ENCODE data around the gene IKBKG.
A peak's percentile ranks its signal among the peaks of the same experiment; 100 is the strongest.
"Not testable (repeated sequence)": the region's sequence is repeated elsewhere in the genome, so short reads cannot be mapped to it uniquely, and the experiment has no call there.

IKBKG gene

DNA sequence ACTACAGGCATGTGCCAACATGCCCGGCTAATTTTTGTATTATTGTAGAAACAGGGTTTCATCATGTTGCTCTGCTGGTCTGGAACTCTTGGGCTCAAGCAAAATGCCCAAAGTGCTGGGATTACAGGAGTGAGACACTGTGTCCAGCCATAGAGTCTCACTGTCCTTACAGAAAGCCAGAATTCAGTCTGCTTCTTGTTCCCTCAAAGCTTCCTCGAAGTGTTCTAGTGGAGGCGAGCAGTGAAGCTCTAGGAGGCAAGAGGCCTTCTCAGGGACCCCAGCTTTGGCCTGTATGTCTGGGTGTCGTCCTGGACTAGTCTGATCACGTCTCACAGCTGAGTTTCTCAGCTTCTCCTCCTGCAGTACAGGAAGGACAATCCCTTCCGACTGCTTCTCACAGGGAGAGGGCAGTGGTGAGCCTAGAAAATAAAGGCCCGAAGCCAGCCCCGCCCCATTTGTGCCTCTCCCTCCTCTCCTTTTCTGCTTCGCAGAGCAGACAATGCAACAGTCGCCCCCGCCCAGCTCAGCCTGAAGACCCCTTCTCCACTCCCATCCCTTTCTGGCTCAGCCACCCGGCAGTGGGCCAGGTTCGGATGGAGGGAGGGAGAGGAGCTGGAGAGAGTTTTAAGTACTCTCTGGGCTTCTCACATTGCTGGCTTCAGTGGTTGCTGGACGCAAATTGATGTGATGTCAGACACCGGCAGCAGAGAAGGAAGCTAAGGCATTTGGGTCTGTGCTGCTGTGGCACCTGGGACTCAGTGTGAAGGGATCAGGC, 20.3 kb upstream of the IKBKG start:
- DNase-seq: peak; percentile 57

DNA sequence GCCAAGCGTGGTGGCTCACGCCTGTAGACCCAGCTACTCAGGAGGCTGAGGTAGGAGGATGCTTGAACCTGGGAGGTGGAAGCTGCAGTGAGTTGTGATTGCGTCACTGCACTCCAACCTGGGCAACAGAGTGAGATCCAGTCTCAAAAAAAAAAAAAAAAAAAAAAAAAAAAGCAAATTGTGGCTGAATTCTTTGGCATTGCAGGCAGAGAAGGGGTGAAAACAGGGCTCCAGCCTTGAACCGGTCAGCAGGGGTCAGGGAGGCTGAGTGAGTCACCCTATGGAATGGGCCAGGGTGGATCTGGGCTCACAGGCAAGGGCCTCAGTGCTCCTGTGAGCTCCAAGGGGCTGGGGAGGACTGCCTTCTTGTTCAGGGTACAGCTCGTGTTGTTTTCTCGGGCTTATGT, 18.2 kb upstream of the IKBKG start:
- DNase-seq: peak; percentile 46

DNA sequence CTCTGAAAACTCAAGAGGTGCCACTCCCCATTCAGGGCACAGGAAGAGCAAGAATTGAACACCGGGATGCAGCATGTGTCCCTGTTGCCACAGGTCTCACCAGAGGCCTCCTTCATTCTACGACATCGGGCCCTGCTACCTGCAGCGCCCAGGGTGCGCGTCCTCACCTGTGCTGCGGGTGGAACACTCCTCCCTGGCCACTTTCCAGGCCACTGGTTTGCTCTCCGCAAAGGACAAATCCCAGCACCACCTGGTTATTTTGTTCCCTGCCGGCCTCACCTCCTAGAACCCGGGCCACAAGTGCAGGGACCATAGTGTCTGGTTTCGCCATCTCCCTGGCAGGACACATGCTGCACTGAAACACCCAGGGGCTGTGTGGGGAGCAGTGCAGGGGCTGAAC, 17.1 kb upstream of the IKBKG start:
- no peak for DNase-seq

DNA sequence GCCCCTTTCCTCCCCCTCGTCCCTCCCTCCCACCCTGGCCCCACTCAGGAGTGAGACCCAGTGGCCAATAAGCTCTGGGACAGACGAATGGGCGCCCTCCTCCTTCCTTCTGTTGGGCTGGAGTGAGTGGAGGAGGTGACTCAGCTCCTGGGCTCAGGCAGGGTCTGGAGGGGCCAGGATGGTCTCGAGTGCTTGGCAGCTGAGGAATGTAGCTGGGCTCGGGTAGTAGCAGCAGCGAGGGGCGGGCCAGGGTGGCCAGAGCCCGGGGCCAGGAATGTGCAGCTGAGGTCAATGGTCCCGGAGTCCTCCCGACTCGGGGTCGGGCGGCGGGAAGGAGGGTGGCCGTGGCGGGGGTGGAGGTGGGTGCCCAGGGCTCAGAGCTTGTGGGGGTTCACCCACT, 15.8 kb upstream of the IKBKG start:
- peak; percentile 71 for DNase-seq

DNA sequence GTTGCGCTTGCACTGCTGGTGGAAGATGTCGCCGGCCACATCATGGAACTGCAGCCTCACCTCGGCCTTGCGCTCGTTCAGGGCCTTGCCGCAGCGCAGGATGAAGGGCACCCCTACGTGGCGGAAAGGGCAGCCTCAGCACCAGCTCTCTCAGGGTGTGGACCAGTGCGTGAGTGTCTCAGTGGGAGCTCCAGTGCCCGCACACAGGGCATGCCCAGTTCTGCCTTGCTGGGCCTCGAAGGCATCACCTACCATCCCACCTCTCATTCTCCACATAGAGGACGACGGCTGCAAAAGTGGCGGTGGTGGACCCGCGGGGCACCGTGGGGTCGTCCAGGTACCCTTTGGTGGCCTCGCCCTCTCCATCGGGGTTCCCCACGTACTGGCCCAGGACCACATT, 14.7 kb upstream of the IKBKG start:
- DNase-seq: no peak

DNA sequence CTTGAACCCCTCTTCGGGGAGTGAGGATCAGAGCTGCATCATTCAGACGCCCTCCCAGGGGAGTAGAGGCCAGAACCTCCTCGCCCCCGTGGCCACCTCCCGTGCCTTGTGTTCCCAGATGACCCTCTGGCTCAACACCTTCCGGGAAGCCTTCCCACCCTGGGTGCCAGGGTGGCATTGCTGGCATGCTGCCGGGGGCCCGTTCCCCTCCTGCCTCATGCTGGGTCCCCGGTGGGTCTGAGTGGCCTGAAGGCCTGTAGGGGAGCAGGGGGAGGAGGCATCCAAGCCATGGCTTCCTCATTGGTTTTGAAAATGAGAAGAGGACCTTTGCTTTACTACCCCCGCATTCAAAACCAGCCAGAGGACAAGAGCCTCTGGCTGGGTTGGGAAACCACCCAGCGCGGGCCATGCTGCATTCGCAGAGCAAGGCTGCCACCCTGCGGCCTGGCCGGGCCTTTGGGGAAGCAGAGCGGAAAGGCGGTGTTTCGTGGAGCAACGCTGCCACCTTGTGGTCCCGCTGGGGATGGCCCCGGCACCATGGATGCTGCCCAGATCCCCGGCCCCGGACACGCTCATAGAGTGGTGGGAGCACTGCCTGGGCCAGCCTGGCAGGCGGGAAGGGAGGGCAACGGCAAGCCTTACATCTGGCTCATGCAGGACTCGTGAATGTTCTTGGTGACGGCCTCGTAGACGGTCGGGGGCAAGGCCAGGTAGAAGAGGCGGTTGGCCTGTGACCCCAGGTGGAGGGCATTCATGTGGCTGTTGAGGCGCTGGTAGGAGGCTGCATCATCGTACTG, 12.7 kb upstream of the IKBKG start:
- peak; percentile 68 for DNase-seq

DNA sequence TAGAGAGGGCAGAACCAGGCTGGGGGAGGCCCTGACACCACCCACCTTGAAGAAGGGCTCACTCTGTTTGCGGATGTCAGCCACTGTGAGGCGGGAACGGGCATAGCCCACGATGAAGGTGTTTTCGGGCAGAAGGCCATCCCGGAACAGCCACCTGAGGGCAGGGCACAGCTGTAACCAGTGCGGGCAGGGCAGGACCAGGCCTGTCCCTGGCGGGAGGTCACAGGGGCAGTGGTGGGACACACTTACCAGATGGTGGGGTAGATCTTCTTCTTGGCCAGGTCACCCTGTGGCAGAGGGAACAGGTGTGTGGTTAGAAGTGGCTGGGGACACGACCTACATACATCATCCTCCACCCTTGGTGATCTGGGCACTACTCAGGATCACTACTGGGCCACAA, 11.5 kb upstream of the IKBKG start:
- DNase-seq: no peak

DNA sequence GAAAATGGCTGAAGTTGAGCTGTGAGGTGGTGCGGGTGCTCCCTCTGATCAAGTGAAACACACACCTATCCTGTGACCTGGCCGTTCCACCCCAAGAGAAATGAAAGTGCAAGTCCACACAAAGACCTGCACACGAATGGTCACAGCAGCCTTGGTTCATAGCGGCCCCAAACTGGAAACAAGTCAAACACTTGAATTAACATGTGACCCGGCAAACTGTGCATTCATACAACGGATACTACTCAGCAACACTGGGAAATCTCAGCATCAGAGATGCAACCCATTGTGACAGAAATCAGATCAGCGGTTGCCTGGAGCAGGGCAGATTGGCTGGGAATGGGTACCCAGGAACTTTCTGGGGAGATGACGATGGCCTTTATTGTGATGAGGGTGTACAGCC, 8.3 kb upstream of the IKBKG start:
- DNase-seq: no peak

DNA sequence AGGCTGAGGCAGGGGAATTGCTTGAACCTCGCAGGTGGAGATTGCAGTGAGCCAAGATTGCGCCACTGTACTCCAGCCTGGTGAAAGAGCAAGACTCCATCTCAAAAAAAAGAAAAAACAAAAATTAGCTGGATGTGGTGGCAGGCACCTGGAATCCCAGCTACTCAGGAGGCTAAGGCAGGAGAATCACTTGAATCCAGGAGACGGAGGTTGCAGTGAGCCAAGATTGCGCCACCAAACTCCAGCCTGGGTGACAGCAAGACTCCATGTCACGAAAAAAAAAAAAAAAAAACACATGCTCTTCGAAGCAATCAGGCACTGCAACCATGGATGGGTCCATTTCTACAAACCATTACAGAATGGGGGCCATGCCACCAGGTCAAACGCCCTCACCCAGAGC, 7.1 kb upstream of the IKBKG start:
- not testable (repeated sequence) for DNase-seq

DNA sequence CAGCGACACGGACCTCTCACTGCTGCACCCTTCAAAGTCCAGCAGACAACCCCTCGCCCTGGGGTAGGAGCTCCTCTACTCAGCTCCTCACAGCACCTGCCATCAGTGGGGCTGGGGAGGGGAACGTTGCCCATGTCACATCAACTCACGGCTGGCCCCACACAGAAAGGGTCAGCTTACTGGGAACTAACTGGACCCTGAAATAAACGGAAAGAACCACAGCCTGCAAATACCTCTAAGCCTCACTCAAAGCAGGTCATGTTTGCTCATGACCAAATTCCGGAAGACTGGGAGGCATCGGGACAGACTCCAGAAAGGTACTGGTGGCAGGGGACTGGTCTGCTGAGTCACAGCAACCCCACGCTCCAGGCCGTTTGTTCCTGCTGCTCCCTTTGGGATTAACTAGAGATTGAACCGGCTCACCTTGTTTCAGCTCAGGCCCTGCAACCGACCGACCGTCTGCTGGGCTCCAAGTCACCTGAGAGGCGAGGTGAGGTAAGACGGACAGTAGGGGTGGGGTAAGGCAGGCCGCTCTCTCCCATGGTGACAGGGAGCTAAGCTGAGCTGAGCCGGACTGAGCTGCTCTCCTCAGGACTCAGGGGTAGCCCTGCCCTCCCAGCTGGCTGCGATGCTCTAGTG, 6.4 kb upstream of the IKBKG start:
- no peak for DNase-seq

DNA sequence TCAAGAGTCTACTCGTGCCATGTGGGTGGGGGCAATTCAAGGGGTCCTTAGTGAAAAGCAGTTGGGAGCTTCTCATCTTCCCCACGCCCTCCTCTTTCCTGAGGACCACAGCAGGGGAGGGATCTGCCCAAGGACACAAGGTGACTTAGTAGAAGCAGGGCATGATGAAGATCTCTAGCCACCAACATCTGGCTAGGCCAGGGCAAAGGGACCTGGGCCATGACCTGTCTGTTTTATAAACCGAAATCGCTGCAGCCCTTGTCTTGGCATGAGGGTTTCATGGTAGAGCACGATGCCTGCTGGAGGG, 5.9 kb upstream of the IKBKG start:
- DNase-seq: no peak

DNA sequence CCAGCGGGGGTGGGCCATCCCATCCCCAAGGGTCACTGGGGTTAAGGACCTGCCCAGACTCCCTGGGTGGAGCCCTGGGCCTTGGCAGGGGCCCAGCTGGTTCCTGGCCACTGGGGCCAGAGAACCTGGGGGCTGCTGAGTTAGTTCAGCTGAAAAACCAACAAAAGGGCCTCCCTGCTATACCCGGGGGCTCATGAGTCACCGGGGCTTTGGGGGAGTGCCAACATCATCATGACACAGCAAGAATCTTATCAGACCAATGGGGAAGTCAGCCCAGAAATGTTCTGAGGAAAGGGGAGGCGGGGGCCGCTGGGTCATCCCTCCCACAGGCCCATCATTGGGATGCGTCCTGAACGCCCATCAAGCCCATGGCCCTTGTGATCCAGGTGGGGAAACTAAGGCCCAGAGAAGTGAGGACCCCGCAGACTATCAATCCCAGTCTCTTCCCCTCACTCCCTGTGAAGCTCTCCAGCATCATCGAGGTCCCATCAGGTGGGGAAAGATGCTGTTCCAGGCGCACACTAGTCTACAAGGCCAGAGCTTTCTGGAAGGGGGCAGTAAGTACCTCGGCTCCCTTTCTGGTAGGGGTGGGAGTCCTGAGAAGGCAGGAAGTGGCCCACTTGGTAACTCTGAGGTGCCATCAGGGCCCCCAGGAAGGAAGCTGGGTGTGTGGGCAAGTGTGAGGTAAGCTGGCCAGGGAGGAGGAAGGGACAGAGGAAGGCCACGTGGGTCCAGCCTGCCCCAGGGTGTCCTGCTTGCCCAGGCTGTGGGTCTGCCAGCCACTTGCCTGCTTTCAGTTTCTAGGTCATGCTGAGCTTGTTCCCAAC, 5.3 kb upstream of the IKBKG start:
- peak; percentile 79 for DNase-seq

DNA sequence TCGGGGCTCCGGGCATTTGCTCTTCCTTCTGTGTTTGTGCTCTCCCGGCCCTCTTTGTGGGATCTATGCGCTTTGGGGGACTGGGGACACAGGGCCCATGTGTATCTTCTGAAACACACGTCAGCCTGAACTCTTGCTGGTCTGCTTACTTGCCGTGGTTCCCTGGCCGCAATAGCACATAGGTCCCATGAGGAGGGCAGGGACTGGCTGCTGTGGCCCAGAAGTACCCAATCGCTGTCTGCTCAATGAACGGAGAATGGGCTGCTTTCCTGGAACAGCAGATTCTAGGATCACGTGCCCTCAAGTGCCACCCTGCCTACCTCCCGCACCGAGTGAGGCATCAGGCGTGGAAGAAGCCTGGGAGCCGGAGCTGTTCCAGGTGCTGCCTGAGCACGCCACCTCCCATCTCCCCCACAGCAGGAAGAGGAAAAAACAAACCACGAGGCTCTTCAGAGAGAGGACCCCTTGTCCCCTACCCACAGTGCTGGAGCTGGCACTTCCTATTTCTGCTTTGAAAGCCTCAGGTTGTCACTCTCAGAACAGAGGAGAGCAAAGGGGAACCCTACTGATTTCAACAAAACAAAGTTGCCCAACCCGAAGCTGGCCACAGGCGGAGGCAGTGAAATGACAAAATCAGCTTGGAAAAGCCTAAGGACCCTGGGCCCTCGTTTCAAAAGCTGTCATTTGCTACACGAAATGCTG, 4.5 kb upstream of the IKBKG start:
- DNase-seq: no peak

DNA sequence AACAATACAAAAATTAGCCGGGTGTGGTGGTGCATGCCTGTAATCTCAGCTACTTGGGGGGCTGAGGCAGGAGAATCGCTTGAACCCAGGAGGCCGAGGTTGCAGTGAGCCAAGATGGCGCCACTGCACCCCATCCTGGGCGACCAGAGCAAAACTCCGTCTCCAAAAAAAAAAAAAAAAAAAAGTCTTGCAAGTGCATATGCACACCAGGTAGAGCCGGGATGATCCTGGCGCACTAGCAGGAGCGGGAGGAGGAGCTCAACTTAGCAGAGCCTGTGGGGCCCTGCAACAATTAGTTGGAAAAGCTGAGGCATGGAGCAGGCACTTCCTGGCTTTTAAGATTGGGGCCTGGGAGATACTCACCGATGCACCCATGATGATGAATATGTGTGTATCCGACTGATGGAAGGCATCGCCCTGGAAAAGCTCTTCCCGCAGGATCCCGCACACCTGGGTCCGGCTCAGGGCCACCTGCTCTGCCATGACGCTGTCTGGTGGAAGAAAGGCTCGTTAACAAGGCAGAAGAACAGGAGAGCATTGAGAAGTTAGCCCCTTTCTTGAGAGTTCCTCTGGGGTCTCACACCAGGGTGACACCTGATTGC, 1.6 kb upstream of the IKBKG start:
- DNase-seq: no peak

DNA sequence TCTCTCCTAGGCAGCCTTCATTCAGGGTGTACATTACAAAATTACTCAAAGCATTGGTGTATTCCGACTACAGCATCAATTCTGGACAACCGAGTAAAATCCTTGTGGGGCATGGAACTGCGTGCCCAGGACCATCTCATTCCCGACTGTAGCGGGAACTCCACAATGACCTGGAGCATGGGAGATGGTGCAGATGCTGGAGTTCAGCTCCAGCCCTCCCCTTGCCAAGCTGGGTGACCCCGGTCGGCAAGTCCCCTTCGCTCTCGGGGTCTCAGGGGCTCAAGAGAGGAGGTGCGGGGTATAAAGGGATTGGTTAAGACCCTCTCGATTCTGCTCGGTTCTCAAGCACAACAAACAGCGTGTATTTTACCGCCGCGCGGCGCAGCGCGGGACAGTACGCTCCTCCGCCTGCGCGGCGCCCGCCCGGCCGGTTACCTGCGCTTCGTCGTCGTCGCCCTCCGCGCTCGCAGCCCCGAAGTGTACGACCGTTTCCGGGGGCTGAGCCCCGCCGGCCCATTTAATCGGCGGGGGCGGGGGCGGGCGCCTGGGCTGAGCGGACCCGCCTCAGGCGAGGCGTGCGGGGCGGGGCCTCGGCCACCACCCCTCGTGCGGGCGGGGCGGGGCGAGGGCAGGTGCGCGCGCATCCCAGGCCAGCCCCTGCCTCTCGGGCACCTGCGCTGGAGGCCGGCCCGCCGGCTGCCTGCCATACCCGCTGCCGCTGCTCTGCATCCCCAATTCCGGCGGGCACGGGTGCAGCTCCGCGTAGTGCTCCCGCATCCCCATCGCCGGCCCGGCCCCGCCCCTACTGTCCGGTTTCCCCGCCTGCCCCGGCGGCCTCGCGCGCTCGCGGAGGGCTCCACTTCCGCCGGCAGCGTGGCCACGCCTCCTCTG, 821 bp upstream of the IKBKG start, which contains the start of gene G6PD:
G6PD (minus strand) TSS at position 493 of the 891 bp plus-strand sequence. CDS start 691 bp downstream, outside the sequence.
- peak; percentile 42 for DNase-seq

DNA sequence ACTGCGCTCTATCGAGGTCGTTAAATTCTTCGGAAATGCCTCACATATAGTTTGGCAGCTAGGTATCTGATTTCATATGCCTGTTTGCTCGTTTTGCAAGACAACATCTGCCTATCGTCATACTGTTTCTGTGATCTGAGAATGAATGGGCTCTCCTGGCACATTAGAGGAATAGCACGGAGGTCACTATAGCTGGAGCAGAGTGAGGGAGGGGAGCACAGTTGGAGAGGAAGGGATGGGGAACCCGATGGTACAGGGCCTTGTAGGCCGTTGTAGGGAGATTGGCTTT, 552 bp downstream of the IKBKG start:
- DNase-seq: no peak

DNA sequence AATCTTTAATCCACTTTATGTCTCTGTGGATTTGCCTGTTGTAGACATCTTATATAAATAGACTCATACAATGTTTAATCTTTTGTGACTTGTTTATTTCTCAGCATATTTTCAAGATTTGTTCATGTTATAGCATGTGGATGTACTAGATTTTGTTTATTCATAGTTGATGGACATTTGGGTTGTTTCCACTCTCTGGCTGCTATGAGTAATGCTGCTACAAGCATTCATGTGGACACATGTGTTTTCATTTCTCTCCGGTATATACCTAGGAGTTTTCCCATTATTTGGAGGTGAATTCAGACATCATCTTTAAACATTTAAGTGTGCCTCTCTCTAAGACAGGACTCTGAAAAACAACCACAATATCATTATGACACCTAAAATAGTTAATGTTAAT, 2.3 kb downstream of the IKBKG start:
- DNase-seq: no peak

DNA sequence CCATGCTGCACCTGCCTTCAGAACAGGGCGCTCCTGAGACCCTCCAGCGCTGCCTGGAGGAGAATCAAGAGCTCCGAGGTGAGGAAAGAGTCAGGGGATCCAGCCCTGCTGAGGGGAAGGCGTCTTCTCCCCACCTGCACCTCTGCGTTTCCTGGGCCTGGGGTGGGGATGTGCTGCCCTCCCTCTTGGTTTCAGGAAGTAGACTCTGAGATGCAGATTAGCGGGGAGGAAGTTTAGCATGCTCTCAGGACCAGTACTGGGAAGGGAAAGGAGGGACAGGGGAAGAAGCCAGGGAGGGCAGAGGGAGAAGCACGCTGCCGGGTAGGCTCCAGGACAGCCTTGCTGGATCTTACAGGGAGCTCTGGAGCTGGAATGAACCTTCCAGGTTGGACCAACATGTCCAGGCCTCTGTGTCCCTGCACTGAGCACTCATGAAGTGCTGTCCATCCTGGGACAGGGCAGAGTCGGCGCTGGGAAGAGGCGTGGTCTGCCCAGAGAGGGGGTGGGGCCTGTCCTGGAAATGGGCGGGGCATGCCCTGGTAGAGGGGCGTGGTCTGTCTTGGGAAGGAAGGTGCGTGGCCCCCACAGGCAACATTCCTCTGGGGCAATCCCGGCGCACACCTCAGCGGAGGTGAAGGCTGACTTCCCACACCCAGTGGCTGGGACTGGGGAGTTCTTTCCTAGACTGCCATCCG, 4.8 kb downstream of the IKBKG start:
- not testable (repeated sequence) for DNase-seq

DNA sequence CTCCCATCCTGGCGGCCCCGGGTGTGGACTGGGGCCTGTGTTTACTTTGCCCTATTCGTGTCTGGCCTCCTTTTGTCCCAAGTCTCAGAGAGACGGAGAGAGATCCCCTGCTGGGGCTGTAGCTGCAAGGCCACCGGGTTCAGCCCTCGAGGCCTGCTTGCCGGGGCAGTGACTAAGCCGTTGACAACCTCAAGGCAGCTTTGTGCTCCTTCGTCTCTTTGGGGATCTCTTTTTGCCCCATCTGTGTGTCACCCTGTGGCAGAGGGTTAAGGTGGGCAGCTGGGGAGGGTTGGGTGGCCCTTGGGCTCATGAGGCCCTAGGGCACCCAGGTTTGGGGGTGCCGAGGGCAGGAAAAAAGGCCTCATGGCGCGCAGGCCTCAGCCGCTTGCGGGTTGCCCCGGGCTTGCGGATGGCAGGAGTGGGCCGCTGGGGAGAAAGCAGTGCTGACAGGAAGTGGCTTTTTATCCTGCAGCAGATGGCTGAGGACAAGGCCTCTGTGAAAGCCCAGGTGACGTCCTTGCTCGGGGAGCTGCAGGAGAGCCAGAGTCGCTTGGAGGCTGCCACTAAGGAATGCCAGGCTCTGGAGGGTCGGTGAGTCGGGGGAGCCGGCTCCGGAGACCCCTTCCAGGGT, 10.8 kb downstream of the IKBKG start:
- DNase-seq: not testable (repeated sequence)

DNA sequence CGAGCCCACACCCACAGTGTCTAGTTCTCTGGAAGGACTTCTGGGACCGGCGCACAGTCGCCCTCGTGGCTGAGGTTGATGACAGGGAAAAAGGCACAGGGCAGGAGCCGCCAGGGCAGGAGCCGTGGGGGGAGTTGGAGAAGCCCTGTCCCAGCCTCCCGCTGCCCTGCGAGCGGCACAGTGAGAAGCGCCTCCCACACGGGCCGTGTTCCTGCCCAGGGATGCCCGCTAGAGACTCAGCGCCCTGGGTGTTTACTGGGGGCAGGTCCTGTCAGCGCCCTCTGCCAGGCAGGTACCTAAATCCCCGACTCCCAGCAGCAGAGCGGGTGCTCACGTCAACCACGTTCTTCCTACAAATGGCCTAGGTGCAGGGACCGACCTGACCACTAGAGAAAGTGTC, 11.5 kb downstream of the IKBKG start:
- DNase-seq: not testable (repeated sequence)

Data from NCI-H226 (cell line).